A549 (cell line): ENCODE measurements around the gene SPEF1. TPM values are rescaled to one million over a fixed set of nuclear protein-coding genes. Genes with fewer than 3 reads are reported as not detected.

ENCODE experiments used
- ATAC-seq, 2 experiments: fragments of 200-7000 bp in 1 of 2; fragments of >200 bp in 1 of 2; cut with Nextera tagmentation in 1 of 2; cut with Tn5 transposase in 1 of 2; 3 replicates each; pipeline versions ENCODE4 v1.8.0 to v1.9.1; 2018 to 2020; ENCODE audit warnings: mild to moderate bottlenecking in 1 of 2, moderate library complexity in 1 of 2
- CTCF ChIA-PET: fragments of 300-600 bp; sonication (Branson Sonifier 250); formaldehyde crosslinking; extraction: SDS; loops from one replicate; lab custom pipeline; 2021; ENCODE audit warnings: antibody characterized with exemption, inconsistent platforms; lab: Yijun Ruan, JAX
- POLR2A ChIA-PET: fragments of 350-600 bp; formaldehyde crosslinking; extraction: SDS; loops from one replicate; lab custom pipeline; 2021; ENCODE audit warnings: antibody characterized with exemption, inconsistent platforms; lab: Yijun Ruan, JAX
- DNase-seq, 2 experiments: peaks; one replicate each; pipeline versions ENCODE4 v3.0.0 to v3.0.0-alpha.2; 2011 to 2016; ENCODE audit warnings: low read depth in 1 of 2, low spot score in 1 of 2
- FAIRE-seq: peaks from 2 replicates; lab custom pipeline; 2011; peaks lifted over from hg19 to GRCh38; lab: Jason Lieb, UNC
- H3K27ac ChIP-seq, 2 experiments: fragments of >200 bp; sonication (Bioruptor Twin); formaldehyde crosslinking; 3 replicates each; pipeline ENCODE4 v1.5.1; 2016 to 2017
- H3K4me1 ChIP-seq: fragments of >200 bp; sonication (Bioruptor Twin); formaldehyde crosslinking; 3 replicates; pipeline ENCODE4 v1.6.1; 2016
- H3K4me2 ChIP-seq: fragments of >200 bp; sonication (Bioruptor Twin); formaldehyde crosslinking; 3 replicates; pipeline ENCODE4 v1.6.1; 2016
- H3K4me3 ChIP-seq: fragments of >200 bp; sonication (Bioruptor Twin); formaldehyde crosslinking; 3 replicates; pipeline ENCODE4 v1.5.1; 2016
- H3K9me3 ChIP-seq: fragments of >200 bp; sonication (Bioruptor Twin); formaldehyde crosslinking; 3 replicates; pipeline ENCODE4 v1.6.1; 2016
- ATOH8 ChIP-seq: fragments of 250-450 bp; sonication (Bioruptor Pico); IDR thresholded peaks from 2 replicates; pipeline ENCODE4 v1.5.0; 2020; ENCODE audit warnings: low read depth, mild to moderate bottlenecking, moderate library complexity
- BCL3 ChIP-seq: fragments of >200 bp; sonication (Bioruptor Twin); formaldehyde crosslinking; IDR thresholded peaks from 3 replicates; pipeline ENCODE4 v1.6.1; 2016
- CEBPB ChIP-seq, 2 experiments: fragments of >200 bp in 1 of 2; sonication (Bioruptor Twin) in 1 of 2; formaldehyde crosslinking in 1 of 2; IDR thresholded peaks; 2 replicates each; pipeline ENCODE4 v1.6.1; 2012 to 2016
- E2F6 ChIP-seq: IDR thresholded peaks from 2 replicates; pipeline ENCODE4 v1.6.1; 2012; ENCODE audit warnings: low read depth, borderline replicate concordance
- EHF ChIP-seq: fragments of 250-450 bp; sonication (Bioruptor Pico); IDR thresholded peaks from 2 replicates; pipeline ENCODE4 v1.5.0; 2020; ENCODE audit warnings: mild to moderate bottlenecking
- EHMT2 ChIP-seq: fragments of 200-600 bp; sonication (generic); IDR thresholded peaks from 2 replicates; pipeline ENCODE4 v1.6.1; 2016; ENCODE audit warnings: antibody characterized with exemption, low read depth, mild to moderate bottlenecking, moderate library complexity
- FOSB ChIP-seq: fragments of 250-450 bp; sonication (Bioruptor Pico); IDR thresholded peaks from 2 replicates; pipeline ENCODE4 v1.5.0; 2020; ENCODE audit warnings: mild to moderate bottlenecking, moderate library complexity
- FOXS1 ChIP-seq: fragments of 250-450 bp; sonication (Bioruptor Pico); IDR thresholded peaks from 2 replicates; pipeline ENCODE4 v1.5.0; 2020; ENCODE audit warnings: mild to moderate bottlenecking, moderate library complexity
- HDAC2 ChIP-seq: fragments of 200-600 bp; sonication (generic); IDR thresholded peaks from 2 replicates; pipeline ENCODE4 v1.6.1; 2016
- HEYL ChIP-seq: fragments of 250-450 bp; sonication (Bioruptor Pico); IDR thresholded peaks from 2 replicates; pipeline ENCODE4 v1.8.0; 2021; ENCODE audit warnings: mild to moderate bottlenecking, moderate library complexity
- HOXB13 ChIP-seq: fragments of 250-450 bp; sonication (Bioruptor Pico); IDR thresholded peaks from 2 replicates; pipeline ENCODE4 v1.5.0; 2020; ENCODE audit warnings: low read depth, mild to moderate bottlenecking, moderate library complexity
- JUNB ChIP-seq: fragments of >200 bp; sonication (Bioruptor Twin); formaldehyde crosslinking; IDR thresholded peaks from 2 replicates; pipeline ENCODE4 v1.6.1; 2016
- KDM5A ChIP-seq: fragments of 200-600 bp; sonication (generic); IDR thresholded peaks from 2 replicates; pipeline ENCODE4 v1.6.1; 2016; ENCODE audit warnings: antibody characterized with exemption, mild to moderate bottlenecking
- MAFK ChIP-seq: fragments of 450-650 bp; IDR thresholded peaks from 2 replicates; pipeline ENCODE4 v1.6.1; 2014; ENCODE audit not compliant: partially characterized antibody
- NFE2L2 ChIP-seq: fragments of 150-350 bp; conservative IDR thresholded peaks from 2 replicates; pipeline ENCODE4 v1.6.1; 2014; ENCODE audit warnings: low read length
- RARB ChIP-seq: fragments of 250-450 bp; sonication (Bioruptor Pico); IDR thresholded peaks from 2 replicates; pipeline ENCODE4 v1.8.0; 2021; ENCODE audit warnings: mild to moderate bottlenecking, moderate library complexity
- REST ChIP-seq: fragments of 200-600 bp; sonication (generic); IDR thresholded peaks from 2 replicates; pipeline ENCODE4 v1.6.1; 2016; ENCODE audit warnings: antibody characterized with exemption, mild to moderate bottlenecking, moderate library complexity
- RFX5 ChIP-seq: fragments of 450-650 bp; IDR thresholded peaks from 2 replicates; pipeline ENCODE4 v1.7.1; 2014; ENCODE audit warnings: antibody characterized with exemption, mild to moderate bottlenecking, moderate library complexity
- RNF2 ChIP-seq: fragments of 200-600 bp; sonication (generic); IDR thresholded peaks from 2 replicates; pipeline ENCODE4 v1.6.1; 2016; ENCODE audit warnings: low read depth, mild to moderate bottlenecking, antibody characterized with exemption, moderate library complexity, borderline replicate concordance
- TFCP2L1 ChIP-seq: fragments of 250-450 bp; sonication (Bioruptor Pico); IDR thresholded peaks from 2 replicates; pipeline ENCODE4 v1.5.0; 2021; ENCODE audit warnings: mild to moderate bottlenecking
- ZC3H11A ChIP-seq: fragments of 450-650 bp; IDR thresholded peaks from 2 replicates; pipeline ENCODE4 v1.6.1; 2014; ENCODE audit warnings: antibody characterized with exemption, mild to moderate bottlenecking
- ZSCAN20 ChIP-seq: fragments of 250-450 bp; sonication (Bioruptor Pico); IDR thresholded peaks from 2 replicates; pipeline ENCODE4 v1.8.0; 2022; ENCODE audit warnings: mild to moderate bottlenecking, moderate library complexity
- WGBS: methylation state at CpG from one replicate; pipeline ENCODE4 v1.1.6; 2017; ENCODE audit errors: missing lambda C conversion rate; 5-methylcytosine and 5-hydroxymethylcytosine counted together
- polyA plus RNA-seq, 4 experiments: library from polyadenylated mRNA; depleted of rRNA in 3 of 4; stranded (reverse); fragments of >200 nt; fragmentation: RNase III in 1 of 4; extraction: RNeasy Plus Mini Kit Qiagen cat#74134 plus additional on column Dnase treatment in 1 of 4; gene quantifications; 2 replicates in 3 of 4; 3 replicates in 1 of 4; pipeline ENCODE4 v1.2.3, GENCODE V29; 2011 to 2017

Gene SPEF1
- polyA plus RNA-seq, 2 of the 4 experiments (the other 2 are of a cell fraction), result 0.41 to 1.3 TPM

- peak overlapping the region; percentile 33; the same call in 2 of the 3 replicates for H3K4me2 ChIP-seq
- H3K9me3 ChIP-seq, result no peaks in the 10 kb centered on the region
- no peak overlapping the region for H3K27ac ChIP-seq
- POLR2A ChIA-PET, result no interaction called here
- ATAC-seq (peak; percentile 5 to 11; a peak in 1 of 6 replicates), DNase-seq (no peak), FAIRE-seq (peak; percentile 43)
- peaks cover 20% of the 10 kb centered on the region; the same call in 2 of the 3 replicates for H3K4me1 ChIP-seq
- CTCF ChIA-PET, result interaction anchor here (1.9 to 72.1 kb wide), 5 partner anchors 9 to 60 kb away, joined by 12 to 2233 read pairs (median 1634); partner anchors contain the start of genes ADAM33, ADISSP, CENPB and GFRA4
- 45% methylated on average over 11 of the region's 11 CpGs for WGBS
- no peak overlapping the region for H3K4me3 ChIP-seq
- TF ChIP-seq FOXS1 (no peak), RNF2 (no peak), RFX5 (no peak), CEBPB (IDR thresholded peaks at IDR 0.05) (peak; percentile 24 to 58; a peak in 2 of 4 replicates), HOXB13 (CRISPR knock-in tag) (no peak)
These were observed 42.9 kb downstream of the SPEF1 start for GRCh38 chr20:3738111-3739053.

- DNase-seq, result no peak
- Histone ChIP-seq H3K4me3 (no peak overlapping the region), H3K27ac (no peak overlapping the region), H3K4me2 (no peak overlapping the region), H3K4me1 (peaks cover 20% of the 10 kb centered on the region; the same call in 2 of the 3 replicates), H3K9me3 (no peaks in the 10 kb centered on the region)
- 54% methylated on average over 4 of the region's 4 CpGs for WGBS
- POLR2A ChIA-PET, result no interaction called here
- FAIRE-seq, result no peak
- ATAC-seq, result no peak
- CTCF ChIA-PET, result interaction anchor here (0.7 to 72.1 kb wide), 6 partner anchors 9 to 515 kb away, joined by 3 to 2233 read pairs (median 90); partner anchors contain the start of genes ADAM33, ADISSP, CENPB and GFRA4
- TF ChIP-seq EHMT2 (no peak), FOSB (CRISPR knock-in tag) (no peak), NFE2L2 (no peak), ZC3H11A (no peak), TFCP2L1 (no peak), HDAC2 (no peak), ATOH8 (CRISPR knock-in tag) (no peak), HOXB13 (CRISPR knock-in tag) (no peak), JUNB (no peak), RARB (CRISPR knock-in tag) (no peak)
These were observed 45.5 kb downstream of the SPEF1 start for GRCh38 chr20:3735768-3736167.

GRCh38 chr20:3734111-3734843, 47.0 kb downstream of the SPEF1 start:
- DNase-seq, result no peak
- Histone ChIP-seq H3K4me2 (no peak overlapping the region), H3K4me3 (no peak overlapping the region), H3K27ac (no peak overlapping the region), H3K4me1 (peaks cover 20% of the 10 kb centered on the region; the same call in 2 of the 3 replicates), H3K9me3 (no peaks in the 10 kb centered on the region)
- no peak; a peak in 1 of 6 replicates for ATAC-seq
- ChIA-PET POLR2A (no interaction called here), CTCF (interaction anchor here (6.7 to 72.1 kb wide), 3 partner anchors 24 to 56 kb away, joined by 29 to 2233 read pairs (median 1634); partner anchors contain the start of genes ADAM33, ADISSP, CENPB and GFRA4)
- no peak for FAIRE-seq
- WGBS, result 61% methylated on average over 12 of the region's 12 CpGs
- no peak for TF ChIP-seq KDM5A
- no peak for TF ChIP-seq BCL3
- no peak for TF ChIP-seq FOXS1
- no peak for TF ChIP-seq EHF (CRISPR knock-in tag)
- no peak for TF ChIP-seq E2F6
- TF ChIP-seq RFX5, result no peak
- no peak for TF ChIP-seq EHMT2
- no peak for TF ChIP-seq REST
- TF ChIP-seq TFCP2L1, result no peak
- TF ChIP-seq HEYL, result no peak
- TF ChIP-seq RNF2, result no peak
- TF ChIP-seq ZSCAN20 (CRISPR knock-in tag), result no peak
- no peak for TF ChIP-seq MAFK
